CD4-positive, alpha-beta T cell (primary cell): Measurements from ENCODE around the gene GRM5. TPM values are rescaled to one million over a fixed set of nuclear protein-coding genes. Genes with fewer than 3 reads are reported as not detected.

Experiments used
- ATAC-seq: fragments of 200-7000 bp; cut with Tn5 transposase; one replicate; pipeline ENCODE4 v1.10.0; 2022; ENCODE audit warnings: mild to moderate bottlenecking; ENCODE audit not compliant: poor library complexity
- CTCF ChIA-PET: fragments of 350-600 bp; sonication (Branson Sonifier 250); formaldehyde crosslinking; loops from one replicate; lab custom pipeline; 2021; ENCODE audit warnings: antibody characterized with exemption, inconsistent platforms; lab: Charles Lee
- POLR2A ChIA-PET: fragments of 350-600 bp; sonication (Branson Sonifier 250); formaldehyde crosslinking; loops from one replicate; lab custom pipeline; 2021; ENCODE audit warnings: antibody characterized with exemption, inconsistent platforms; lab: Charles Lee
- DNase-seq, 14 experiments: peaks; one replicate each; pipeline ENCODE4 v3.0.0-alpha.2; 2013 to 2020; ENCODE audit warnings: mixed read lengths in 2 of 14
- H3K27ac ChIP-seq, 2 donors: one replicate each; pipeline versions ENCODE4 v1.5.1 to v1.7.0; 2013; ENCODE audit warnings: low read length in 2 of 2, low read depth in 1 of 2, mild to moderate bottlenecking in 1 of 2
- H3K27me3 ChIP-seq, 2 experiments: 1 replicate in 1 of 2; 2 replicates in 1 of 2; pipeline versions ENCODE4 v1.6.1 to v1.7.0; 2013; ENCODE audit warnings: low read length in 2 of 2, control low read depth in 1 of 2, mild to moderate bottlenecking in 1 of 2, moderate library complexity in 1 of 2; ENCODE audit not compliant: insufficient read depth in 2 of 2, control insufficient read depth in 1 of 2
- H3K36me3 ChIP-seq: one replicate; pipeline ENCODE4 v1.6.1; 2013; ENCODE audit warnings: low read length, control low read depth; ENCODE audit not compliant: insufficient read depth
- H3K4me1 ChIP-seq: one replicate; pipeline ENCODE4 v1.6.1; 2013; ENCODE audit warnings: low read length, control low read depth; ENCODE audit not compliant: insufficient read depth
- H3K4me3 ChIP-seq: one replicate; pipeline ENCODE4 v1.5.1; 2013; ENCODE audit warnings: mild to moderate bottlenecking, low read length, moderate library complexity
- H3K9me3 ChIP-seq, 2 experiments: 1 replicate in 1 of 2; 2 replicates in 1 of 2; pipeline versions ENCODE4 v1.6.1 to v1.7.0; 2013; ENCODE audit warnings: low read length in 2 of 2, mild to moderate bottlenecking in 2 of 2, control low read depth in 1 of 2, moderate library complexity in 1 of 2; ENCODE audit not compliant: control insufficient read depth in 1 of 2, insufficient read depth in 1 of 2
- H3K27ac Mint-ChIP-seq: one replicate; pipeline ENCODE4 v1.8.0; 2020; ENCODE audit warnings: mixed read lengths
- H3K27me3 Mint-ChIP-seq: one replicate; pipeline ENCODE4 v1.8.0; 2021; ENCODE audit warnings: mixed read lengths
- H3K36me3 Mint-ChIP-seq: one replicate; pipeline ENCODE4 v1.8.0; 2021; ENCODE audit warnings: low read depth, mixed read lengths
- H3K4me1 Mint-ChIP-seq: one replicate; pipeline ENCODE4 v1.8.0; 2021; ENCODE audit warnings: low read depth, mixed read lengths
- H3K4me3 Mint-ChIP-seq: one replicate; pipeline ENCODE4 v1.8.0; 2020; ENCODE audit warnings: mild to moderate bottlenecking, mixed read lengths
- H3K9me3 Mint-ChIP-seq: one replicate; pipeline ENCODE4 v1.8.0; 2020; ENCODE audit warnings: mixed read lengths
- CTCF ChIP-seq: fragments of 200-600 bp; IDR thresholded peaks from one replicate; pipeline ENCODE4 v1.8.0; 2022; ENCODE audit warnings: antibody characterized with exemption, mild to moderate bottlenecking
- intact Hi-C, 2 experiments: fragments of 100-400 bp; cut with DNase I in 1 of 2; cut with micrococcal nuclease in 1 of 2; formaldehyde crosslinking; loops; one replicate each; pipeline versions ENCODE4 v1.15.1 to v1.9.0; 2023 to 2025; cut with DNase I, micrococcal nuclease
- total RNA-seq, 174 experiments: library from RNA in 2 of 174; stranded (reverse) in 2 of 174; gene quantifications; one replicate each; pipeline ENCODE4 v1.2.3 and lab custom pipeline; 2021 to 2026

GRM5 gene
- total RNA-seq, 2 experiments from 2014 or later = not detected

GRCh38 chr11:88618327-88619070 lies 447.3 kb downstream of the GRM5 start:
- CTCF ChIA-PET = no interaction called here
- no peaks in the 10 kb centered on the region for H3K36me3 Mint-ChIP-seq

GRCh38 chr11:88617226-88617625 lies 448.6 kb downstream of the GRM5 start:
- ChIA-PET CTCF (no interaction called here), POLR2A (interaction anchor here (0.5 kb wide), 1 partner anchor 19 kb away, joined by 3 read pairs; no protein-coding TSS in a partner anchor)
- H3K4me3 Mint-ChIP-seq = no peak overlapping the region
- H3K27ac ChIP-seq = no peak overlapping the region
- no peak overlapping the region for H3K4me3 ChIP-seq
- no peak overlapping the region for H3K27ac Mint-ChIP-seq
- intact Hi-C loops = no loop called here
- H3K4me1 Mint-ChIP-seq = no peaks in the 10 kb centered on the region
- ATAC-seq = no peak
- no peaks in the 10 kb centered on the region for H3K9me3 ChIP-seq
- no peak for DNase-seq
- H3K9me3 Mint-ChIP-seq = peaks cover 6% of the 10 kb centered on the region
- no peaks in the 10 kb centered on the region for H3K36me3 ChIP-seq
- no peak for TF ChIP-seq CTCF
- H3K27me3 ChIP-seq = no peaks in the 10 kb centered on the region
- no peaks in the 10 kb centered on the region for H3K27me3 Mint-ChIP-seq
- H3K4me1 ChIP-seq = no peaks in the 10 kb centered on the region
- no peaks in the 10 kb centered on the region for H3K36me3 Mint-ChIP-seq

More at GRCh38 chr11:88618327-88619070, 447.3 kb downstream of the GRM5 start:
- no peak overlapping the region for H3K4me3 ChIP-seq
- ATAC-seq (no peak), DNase-seq (no peak)
- TF ChIP-seq CTCF = no peak
- POLR2A ChIA-PET = no interaction called here
- H3K27me3 ChIP-seq = no peaks in the 10 kb centered on the region
- Mint-ChIP-seq H3K4me3 (no peak overlapping the region), H3K27ac (no peak overlapping the region), H3K9me3 (no peaks in the 10 kb centered on the region), H3K4me1 (no peaks in the 10 kb centered on the region), H3K27me3 (no peaks in the 10 kb centered on the region)
- no peaks in the 10 kb centered on the region for H3K4me1 ChIP-seq
- intact Hi-C loops = no loop called here
- no peaks in the 10 kb centered on the region for H3K9me3 ChIP-seq
- no peaks in the 10 kb centered on the region for H3K36me3 ChIP-seq
- H3K27ac ChIP-seq = no peak overlapping the region

GRCh38 chr11:88604260-88604659 lies 461.5 kb downstream of the GRM5 start:
- peaks cover 0 to 4% of the 10 kb centered on the region in 2 experiments for H3K9me3 ChIP-seq
- Mint-ChIP-seq H3K27ac (no peak overlapping the region), H3K9me3 (peaks cover 5% of the 10 kb centered on the region), H3K27me3 (no peaks in the 10 kb centered on the region), H3K36me3 (no peaks in the 10 kb centered on the region), H3K4me3 (no peak overlapping the region), H3K4me1 (no peaks in the 10 kb centered on the region)
- no peak for TF ChIP-seq CTCF
- intact Hi-C loops = no loop called here
- ATAC-seq = no peak
- no peak for DNase-seq
- ChIA-PET POLR2A (no interaction called here), CTCF (no interaction called here)
- no peak overlapping the region for H3K4me3 ChIP-seq
- no peaks in the 10 kb centered on the region for H3K4me1 ChIP-seq
- no peaks in the 10 kb centered on the region for H3K36me3 ChIP-seq
- H3K27me3 ChIP-seq = no peaks in the 10 kb centered on the region
- no peak overlapping the region for H3K27ac ChIP-seq
